PC-3 (cell line): ENCODE data around the gene WFDC5. TPM values are rescaled to one million over a fixed set of nuclear protein-coding genes. Genes with fewer than 3 reads are reported as not detected.

Experiments used
- ATAC-seq: fragments of 200-7000 bp; cut with Tn5 transposase; 2 replicates; pipeline ENCODE4 v1.9.1; 2020; ENCODE audit warnings: mild to moderate bottlenecking, moderate library complexity
- BruUV-seq: library from RNA; stranded (reverse); fragments of 400-500 nt; replicated peaks from 2 replicates; lab custom pipeline; 2021; lab: Mats Ljungman, UMichigan
- CTCF ChIA-PET: fragments of 300-600 bp; sonication (Branson Sonifier 250); formaldehyde crosslinking; loops from one replicate; lab custom pipeline; 2022; ENCODE audit warnings: antibody characterized with exemption; lab: Charles Lee
- POLR2A ChIA-PET: fragments of 300-600 bp; sonication (Branson Sonifier 250); formaldehyde crosslinking; loops from one replicate; lab custom pipeline; 2022; ENCODE audit warnings: antibody characterized with exemption; ENCODE audit not compliant: unreplicated experiment; lab: Charles Lee
- DNase-seq: peaks from one replicate; pipeline ENCODE4 v3.0.0-alpha.2; 2015
- H2AFZ ChIP-seq: fragments of 300-600 bp; sonication (generic); 2 replicates; pipeline ENCODE4 v1.6.0; 2016; ENCODE audit warnings: antibody characterized with exemption, low read length
- H3F3A ChIP-seq: fragments of 300-600 bp; sonication (generic); one replicate; pipeline ENCODE4 v1.6.0; 2017; ENCODE audit warnings: antibody characterized with exemption, low read length, control low read depth, mild to moderate bottlenecking; ENCODE audit not compliant: unreplicated experiment
- H3K27ac ChIP-seq: fragments of 300-600 bp; sonication (generic); 2 replicates; pipeline ENCODE4 v1.5.1; 2016; ENCODE audit warnings: mild to moderate bottlenecking, low read length
- H3K27me3 ChIP-seq: fragments of 300-600 bp; sonication (generic); 2 replicates; pipeline ENCODE4 v1.6.1; 2016; ENCODE audit warnings: low read length, mixed read lengths
- H3K36me3 ChIP-seq: fragments of 300-600 bp; sonication (generic); 2 replicates; pipeline ENCODE4 v1.6.1; 2016; ENCODE audit warnings: low read depth, mixed run types, low read length, mixed read lengths
- H3K4me1 ChIP-seq: fragments of 300-600 bp; sonication (generic); 2 replicates; pipeline ENCODE4 v1.5.1; 2016; ENCODE audit warnings: low read length; ENCODE audit not compliant: insufficient read depth
- H3K4me2 ChIP-seq: fragments of 300-600 bp; sonication (generic); 2 replicates; pipeline ENCODE4 v1.6.0; 2016; ENCODE audit warnings: low read length
- H3K4me3 ChIP-seq: fragments of 300-600 bp; sonication (generic); 2 replicates; pipeline ENCODE4 v1.5.1; 2016; ENCODE audit warnings: mild to moderate bottlenecking, low read length, mixed read lengths
- H3K79me2 ChIP-seq: fragments of 300-600 bp; sonication (generic); 2 replicates; pipeline ENCODE4 v1.6.1; 2017; ENCODE audit warnings: low read length, mixed read lengths
- H3K9ac ChIP-seq: fragments of 300-600 bp; sonication (generic); 2 replicates; pipeline ENCODE4 v1.6.0; 2016; ENCODE audit warnings: mild to moderate bottlenecking, low read length
- H3K9me2 ChIP-seq: fragments of 300-600 bp; sonication (generic); replicated peaks from 2 replicates; pipeline ENCODE4 v1.6.1; 2016; ENCODE audit warnings: mixed run types, low read length, mixed read lengths
- H3K9me3 ChIP-seq: fragments of 300-600 bp; sonication (generic); 2 replicates; pipeline ENCODE4 v1.6.1; 2016; ENCODE audit warnings: low read length, mixed read lengths
- H4K20me1 ChIP-seq: fragments of 300-600 bp; sonication (generic); 2 replicates; pipeline ENCODE4 v1.6.1; 2016; ENCODE audit warnings: low read length, mixed read lengths
- EZH2 ChIP-seq: fragments of 300-600 bp; sonication (generic); IDR thresholded peaks from one replicate; pipeline ENCODE4 v1.6.1; 2017; ENCODE audit warnings: antibody characterized with exemption, mild to moderate bottlenecking, low read length; ENCODE audit not compliant: unreplicated experiment
- EZH2phosphoT487 ChIP-seq: fragments of 300-600 bp; sonication (generic); IDR thresholded peaks from 2 replicates; pipeline ENCODE4 v1.6.1; 2018; ENCODE audit warnings: mild to moderate bottlenecking, antibody characterized with exemption, low read length, borderline replicate concordance
- intact Hi-C: fragments of 100-400 bp; cut with micrococcal nuclease; formaldehyde crosslinking; loops from 2 replicates; pipeline ENCODE4 v1.9.0; 2023
- total RNA-seq: library from RNA; depleted of rRNA; stranded (reverse); fragments of >200 nt; gene quantifications from 2 replicates; pipeline ENCODE4 v1.2.3, GENCODE V29; 2014
- TF ChIP-seq, protein P1 (sequence below): fragments of 300-600 bp; sonication (generic); conservative IDR thresholded peaks from 2 replicates; pipeline ENCODE4 v1.5.1; 2017; ENCODE audit warnings: antibody characterized with exemption, low read depth, mild to moderate bottlenecking, low read length

Gene WFDC5
- total RNA-seq, 1 experiment from 2014 or later, result not detected

DNA sequence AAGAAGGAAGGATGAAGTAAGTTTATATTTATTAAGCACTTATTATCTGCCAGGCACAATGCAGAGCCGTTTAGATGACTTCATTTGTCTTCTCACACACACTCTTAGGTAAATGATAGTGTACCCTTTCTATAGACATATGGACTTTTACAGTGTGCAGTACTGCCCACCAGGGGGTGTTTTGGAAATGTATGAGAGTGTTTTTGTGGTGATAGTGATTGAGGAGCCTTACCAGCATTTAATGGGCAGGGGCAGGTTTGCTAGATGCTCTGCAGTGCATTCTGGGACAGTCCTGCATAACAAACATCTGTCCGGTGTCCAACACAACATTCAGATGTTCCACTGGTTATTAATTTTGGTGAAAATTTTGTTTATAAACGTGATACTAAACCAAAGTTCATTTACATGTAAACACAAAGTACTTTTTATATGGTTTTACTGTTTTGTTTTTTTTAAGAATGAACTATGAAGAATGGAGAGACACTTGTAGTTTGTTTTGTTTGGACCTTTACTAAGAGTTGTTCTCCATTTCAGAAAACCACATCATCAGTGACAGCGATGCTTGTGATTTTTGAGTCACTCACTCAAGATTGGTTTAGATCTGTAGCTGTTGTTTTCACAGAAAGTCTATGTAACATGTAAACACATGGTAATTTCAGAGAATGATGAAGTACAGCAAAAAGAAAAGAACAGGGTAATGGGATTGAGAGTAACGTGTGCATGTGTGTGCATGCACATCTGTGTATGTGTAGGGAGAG is 33.9 kb downstream of the WFDC5 start:
- Histone ChIP-seq H3K4me1 (no peaks in the 10 kb centered on the region), H3K4me2 (no peak overlapping the region), H3K27me3 (no peaks in the 10 kb centered on the region), H3K36me3 (peaks cover 16% of the 10 kb centered on the region; the same call in 1 of the 2 replicates), H3F3A (no peaks in the 10 kb centered on the region), H2AFZ (no peak overlapping the region), H3K9me2 (no peaks in the 10 kb centered on the region), H3K4me3 (no peak overlapping the region), H3K79me2 (no peaks in the 10 kb centered on the region), H3K9me3 (no peaks in the 10 kb centered on the region), H4K20me1 (no peaks in the 10 kb centered on the region), H3K9ac (no peak overlapping the region), H3K27ac (no peak overlapping the region)
- intact Hi-C loops, result loop anchor here (2.0 kb wide), 1 partner anchor 14 kb away; no protein-coding TSS in a partner anchor
- POLR2A ChIA-PET, result no interaction called here
- ATAC-seq (peak; percentile 92), DNase-seq (peak; percentile 69)
- CTCF ChIA-PET, result no interaction called here
- no TSS peak for BruUV-seq
- no peak for TF ChIP-seq EZH2
- TF ChIP-seq, protein P1, sequence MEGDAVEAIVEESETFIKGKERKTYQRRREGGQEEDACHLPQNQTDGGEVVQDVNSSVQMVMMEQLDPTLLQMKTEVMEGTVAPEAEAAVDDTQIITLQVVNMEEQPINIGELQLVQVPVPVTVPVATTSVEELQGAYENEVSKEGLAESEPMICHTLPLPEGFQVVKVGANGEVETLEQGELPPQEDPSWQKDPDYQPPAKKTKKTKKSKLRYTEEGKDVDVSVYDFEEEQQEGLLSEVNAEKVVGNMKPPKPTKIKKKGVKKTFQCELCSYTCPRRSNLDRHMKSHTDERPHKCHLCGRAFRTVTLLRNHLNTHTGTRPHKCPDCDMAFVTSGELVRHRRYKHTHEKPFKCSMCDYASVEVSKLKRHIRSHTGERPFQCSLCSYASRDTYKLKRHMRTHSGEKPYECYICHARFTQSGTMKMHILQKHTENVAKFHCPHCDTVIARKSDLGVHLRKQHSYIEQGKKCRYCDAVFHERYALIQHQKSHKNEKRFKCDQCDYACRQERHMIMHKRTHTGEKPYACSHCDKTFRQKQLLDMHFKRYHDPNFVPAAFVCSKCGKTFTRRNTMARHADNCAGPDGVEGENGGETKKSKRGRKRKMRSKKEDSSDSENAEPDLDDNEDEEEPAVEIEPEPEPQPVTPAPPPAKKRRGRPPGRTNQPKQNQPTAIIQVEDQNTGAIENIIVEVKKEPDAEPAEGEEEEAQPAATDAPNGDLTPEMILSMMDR, result peak; percentile 86

DNA sequence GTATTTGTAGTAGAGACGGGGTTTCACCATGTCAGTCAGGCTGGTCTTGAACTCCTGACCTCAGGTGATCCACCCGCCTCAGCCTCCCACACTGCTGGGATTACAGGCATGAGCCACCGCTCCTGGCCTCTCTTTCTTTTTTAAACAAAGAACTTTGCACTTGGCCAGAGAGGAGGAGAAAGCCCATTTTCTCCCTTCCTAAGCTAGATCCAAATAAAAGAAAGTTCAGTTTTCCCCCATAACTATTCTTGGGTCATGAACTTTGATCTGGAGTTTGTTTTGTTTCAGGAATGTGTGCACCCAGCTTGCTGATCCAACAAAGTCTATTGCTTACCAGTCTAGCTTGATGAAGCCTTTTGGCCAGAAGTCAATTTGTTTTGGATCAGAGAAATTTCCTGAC is 37.4 kb downstream of the WFDC5 start:
- DNase-seq, result no peak
- no peak overlapping the region for H3K4me2 ChIP-seq
- no peak overlapping the region for H3K9ac ChIP-seq
- no peaks in the 10 kb centered on the region for H3K4me1 ChIP-seq
- POLR2A ChIA-PET, result no interaction called here
- H3F3A ChIP-seq, result no peaks in the 10 kb centered on the region
- CTCF ChIA-PET, result interaction anchor here (0.9 kb wide), 1 partner anchor 246 kb away, joined by 3 read pairs; no protein-coding TSS in a partner anchor
- ATAC-seq, result no peak
- no peak overlapping the region for H2AFZ ChIP-seq
- TF ChIP-seq, protein P1, result no peak
- TF ChIP-seq EZH2phosphoT487 (no peak), EZH2 (no peak)
- BruUV-seq, result no TSS peak
- intact Hi-C loops, result no loop called here
- H4K20me1 ChIP-seq, result no peaks in the 10 kb centered on the region
- no peaks in the 10 kb centered on the region for H3K79me2 ChIP-seq
- H3K4me3 ChIP-seq, result no peak overlapping the region
- H3K36me3 ChIP-seq, result peaks cover 15% of the 10 kb centered on the region
- no peaks in the 10 kb centered on the region for H3K9me2 ChIP-seq
- H3K27me3 ChIP-seq, result no peaks in the 10 kb centered on the region
- no peaks in the 10 kb centered on the region for H3K9me3 ChIP-seq
- no peak overlapping the region for H3K27ac ChIP-seq

DNA sequence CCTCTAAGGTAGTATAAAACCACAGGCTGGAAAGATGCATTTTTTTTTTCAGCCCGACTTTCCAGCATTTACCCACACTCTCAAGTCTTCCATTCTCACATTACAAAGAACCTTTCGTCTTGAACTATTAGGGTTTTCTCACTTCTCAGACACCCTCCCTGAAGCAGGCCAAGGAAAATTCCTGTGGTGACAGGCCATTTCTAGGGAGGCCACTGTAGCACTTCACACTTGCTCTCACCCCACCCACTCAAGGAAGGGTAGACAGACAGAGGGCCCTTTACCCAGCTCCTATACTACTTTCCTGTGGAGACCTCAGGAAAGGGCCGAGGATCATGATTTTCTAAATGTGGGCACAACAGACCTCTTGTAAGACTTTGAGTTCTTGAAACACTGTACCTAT is 41.8 kb downstream of the WFDC5 start:
- Histone ChIP-seq H4K20me1 (no peaks in the 10 kb centered on the region), H3K4me1 (peaks cover 5% of the 10 kb centered on the region; the same call in 1 of the 2 replicates), H3K9me3 (no peaks in the 10 kb centered on the region), H3K4me2 (no peak overlapping the region), H3K27me3 (no peaks in the 10 kb centered on the region), H3K36me3 (peaks cover 11% of the 10 kb centered on the region), H3F3A (no peaks in the 10 kb centered on the region), H3K9ac (no peak overlapping the region), H3K27ac (no peak overlapping the region), H3K4me3 (no peak overlapping the region), H2AFZ (no peak overlapping the region), H3K9me2 (no peaks in the 10 kb centered on the region), H3K79me2 (no peaks in the 10 kb centered on the region)
- TF ChIP-seq, protein P1, result no peak
- TF ChIP-seq EZH2, result no peak
- no peak for TF ChIP-seq EZH2phosphoT487
- POLR2A ChIA-PET, result no interaction called here
- intact Hi-C loops, result no loop called here
- no peak for DNase-seq
- CTCF ChIA-PET, result no interaction called here
- BruUV-seq, result no TSS peak
- no peak for ATAC-seq
